Measurements from ENCODE around the gene SLC20A1.
"Not testable (repeated sequence)": the region's sequence is repeated elsewhere in the genome, so short reads cannot be mapped to it uniquely, and the experiment has no call there.

SLC20A1 gene

GRCh38 chr2:112661656-112662305, 16.0 kb downstream of the SLC20A1 start:
- no peak overlapping the region for H3K4me3 ChIP-seq (ENCODE audit: low read depth, low read length)
- no peak for TF ChIP-seq CTCF (conservative IDR thresholded peaks at IDR 0.05; ENCODE audit: low read depth, low read length)
- peak; percentile 42 for DNase-seq (ENCODE audit: low read depth)

GRCh38 chr2:112662704-112663103, 17.0 kb downstream of the SLC20A1 start:
- no peak overlapping the region for H3K4me3 ChIP-seq (ENCODE audit: low read depth, low read length)
- DNase-seq (ENCODE audit: low read depth), result no peak
- TF ChIP-seq CTCF (conservative IDR thresholded peaks at IDR 0.05; ENCODE audit: low read depth, low read length), result no peak

- DNase-seq (ENCODE audit: low read depth), result no peak
- H3K4me3 ChIP-seq (ENCODE audit: low read depth, low read length), result no peak overlapping the region
- TF ChIP-seq CTCF (conservative IDR thresholded peaks at IDR 0.05; ENCODE audit: low read depth, low read length), result no peak
These were observed 18.9 kb downstream of the SLC20A1 start for GRCh38 chr2:112664689-112665088.

- no peak for DNase-seq (ENCODE audit: low read depth)
- H3K4me3 ChIP-seq (ENCODE audit: low read depth, low read length), result no peak overlapping the region
- no peak for TF ChIP-seq CTCF (conservative IDR thresholded peaks at IDR 0.05; ENCODE audit: low read depth, low read length)
These were observed 19.5 kb downstream of the SLC20A1 start for GRCh38 chr2:112665113-112665780.

GRCh38 chr2:112666761-112667122, 21.0 kb downstream of the SLC20A1 start:
- H3K4me3 ChIP-seq (ENCODE audit: low read depth, low read length), result no peak overlapping the region
- DNase-seq (ENCODE audit: low read depth), result no peak
- no peak for TF ChIP-seq CTCF (conservative IDR thresholded peaks at IDR 0.05; ENCODE audit: low read depth, low read length)

- not testable (repeated sequence) for H3K4me3 ChIP-seq (ENCODE audit: low read depth, low read length); DNase-seq (ENCODE audit: low read depth)
These were observed 21.8 kb downstream of the SLC20A1 start for GRCh38 chr2:112667540-112667939.

GRCh38 chr2:112669667-112670066, 23.9 kb downstream of the SLC20A1 start:
- DNase-seq (ENCODE audit: low read depth), result no peak
- no peak for TF ChIP-seq CTCF (conservative IDR thresholded peaks at IDR 0.05; ENCODE audit: low read depth, low read length)
- H3K4me3 ChIP-seq (ENCODE audit: low read depth, low read length), result no peak overlapping the region

Measured in choroid plexus epithelial cell (primary cell).